Measurements from ENCODE around the gene PRKN. TPM values are rescaled to one million over a fixed set of nuclear protein-coding genes. Genes with fewer than 3 reads are reported as not detected.

The PRKN gene
- total and polyA plus RNA-seq, 2 experiments from 2014 or later = 0.10 to 0.84 TPM

DNA sequence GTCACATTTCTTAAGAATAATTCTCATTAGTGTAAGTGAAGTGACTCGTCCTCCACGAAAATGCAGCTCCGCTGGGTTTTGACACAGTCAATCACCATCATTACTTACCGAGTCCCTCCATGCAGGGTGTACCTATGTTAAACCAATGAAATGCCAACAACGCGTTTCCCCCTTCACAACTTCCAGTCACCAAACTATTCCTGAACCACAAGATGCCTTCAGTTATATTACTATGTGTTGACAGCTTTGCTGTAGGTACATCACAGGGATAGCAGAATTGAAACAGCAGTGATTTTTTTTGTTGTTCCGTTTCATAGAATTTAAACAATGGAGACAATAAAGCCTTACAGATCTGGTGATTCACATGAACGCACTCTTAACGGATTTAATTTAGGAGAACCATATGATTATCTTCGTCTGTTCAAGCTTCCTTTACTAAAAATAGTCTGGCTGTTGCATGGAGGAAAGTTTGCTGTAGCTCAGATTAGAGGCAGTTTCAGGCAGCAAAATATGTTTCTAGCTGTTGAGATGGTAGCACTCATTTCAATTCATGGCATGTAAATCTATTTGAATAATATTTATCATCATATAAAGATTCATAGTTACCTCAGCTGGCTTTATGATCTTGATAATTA, 652.8 kb downstream of the PRKN start:
- H3K9me2 ChIP-seq (ENCODE audit: insufficient read depth) = no peaks in the 10 kb centered on the region
- Mint-ChIP-seq H3K9me3 (no peaks in the 10 kb centered on the region; the same call in 2 of the 3 replicates), H3K27ac (no peak overlapping the region), H3K36me3 (ENCODE audit: low read depth) (no peaks in the 10 kb centered on the region), H3K4me3 (no peak overlapping the region), H3K4me1 (no peaks in the 10 kb centered on the region), H3K27me3 (ENCODE audit: insufficient read depth, low read depth, poor library complexity) (no peaks in the 10 kb centered on the region)
- DNase-seq (ENCODE audit: low spot score) (no peak), ATAC-seq (no peak)
- H4K20me1 ChIP-seq (replicated peaks; ENCODE audit: insufficient read depth) = no peaks in the 10 kb centered on the region
- H3K79me2 ChIP-seq (replicated peaks; ENCODE audit: insufficient read depth) = no peaks in the 10 kb centered on the region
- H3K4me1 ChIP-seq (ENCODE audit: insufficient read depth) = no peaks in the 10 kb centered on the region
- H3K36me3 ChIP-seq (ENCODE audit: insufficient read depth) = no peaks in the 10 kb centered on the region
- TF ChIP-seq, protein P1, sequence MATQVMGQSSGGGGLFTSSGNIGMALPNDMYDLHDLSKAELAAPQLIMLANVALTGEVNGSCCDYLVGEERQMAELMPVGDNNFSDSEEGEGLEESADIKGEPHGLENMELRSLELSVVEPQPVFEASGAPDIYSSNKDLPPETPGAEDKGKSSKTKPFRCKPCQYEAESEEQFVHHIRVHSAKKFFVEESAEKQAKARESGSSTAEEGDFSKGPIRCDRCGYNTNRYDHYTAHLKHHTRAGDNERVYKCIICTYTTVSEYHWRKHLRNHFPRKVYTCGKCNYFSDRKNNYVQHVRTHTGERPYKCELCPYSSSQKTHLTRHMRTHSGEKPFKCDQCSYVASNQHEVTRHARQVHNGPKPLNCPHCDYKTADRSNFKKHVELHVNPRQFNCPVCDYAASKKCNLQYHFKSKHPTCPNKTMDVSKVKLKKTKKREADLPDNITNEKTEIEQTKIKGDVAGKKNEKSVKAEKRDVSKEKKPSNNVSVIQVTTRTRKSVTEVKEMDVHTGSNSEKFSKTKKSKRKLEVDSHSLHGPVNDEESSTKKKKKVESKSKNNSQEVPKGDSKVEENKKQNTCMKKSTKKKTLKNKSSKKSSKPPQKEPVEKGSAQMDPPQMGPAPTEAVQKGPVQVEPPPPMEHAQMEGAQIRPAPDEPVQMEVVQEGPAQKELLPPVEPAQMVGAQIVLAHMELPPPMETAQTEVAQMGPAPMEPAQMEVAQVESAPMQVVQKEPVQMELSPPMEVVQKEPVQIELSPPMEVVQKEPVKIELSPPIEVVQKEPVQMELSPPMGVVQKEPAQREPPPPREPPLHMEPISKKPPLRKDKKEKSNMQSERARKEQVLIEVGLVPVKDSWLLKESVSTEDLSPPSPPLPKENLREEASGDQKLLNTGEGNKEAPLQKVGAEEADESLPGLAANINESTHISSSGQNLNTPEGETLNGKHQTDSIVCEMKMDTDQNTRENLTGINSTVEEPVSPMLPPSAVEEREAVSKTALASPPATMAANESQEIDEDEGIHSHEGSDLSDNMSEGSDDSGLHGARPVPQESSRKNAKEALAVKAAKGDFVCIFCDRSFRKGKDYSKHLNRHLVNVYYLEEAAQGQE (IDR thresholded peaks at IDR 0.05; ENCODE audit: unreplicated experiment) = no peak
- no peak for TF ChIP-seq ZNF331 (CRISPR knock-in tag; IDR thresholded peaks at IDR 0.05; ENCODE audit: low read depth)
- TF ChIP-seq, protein P2, sequence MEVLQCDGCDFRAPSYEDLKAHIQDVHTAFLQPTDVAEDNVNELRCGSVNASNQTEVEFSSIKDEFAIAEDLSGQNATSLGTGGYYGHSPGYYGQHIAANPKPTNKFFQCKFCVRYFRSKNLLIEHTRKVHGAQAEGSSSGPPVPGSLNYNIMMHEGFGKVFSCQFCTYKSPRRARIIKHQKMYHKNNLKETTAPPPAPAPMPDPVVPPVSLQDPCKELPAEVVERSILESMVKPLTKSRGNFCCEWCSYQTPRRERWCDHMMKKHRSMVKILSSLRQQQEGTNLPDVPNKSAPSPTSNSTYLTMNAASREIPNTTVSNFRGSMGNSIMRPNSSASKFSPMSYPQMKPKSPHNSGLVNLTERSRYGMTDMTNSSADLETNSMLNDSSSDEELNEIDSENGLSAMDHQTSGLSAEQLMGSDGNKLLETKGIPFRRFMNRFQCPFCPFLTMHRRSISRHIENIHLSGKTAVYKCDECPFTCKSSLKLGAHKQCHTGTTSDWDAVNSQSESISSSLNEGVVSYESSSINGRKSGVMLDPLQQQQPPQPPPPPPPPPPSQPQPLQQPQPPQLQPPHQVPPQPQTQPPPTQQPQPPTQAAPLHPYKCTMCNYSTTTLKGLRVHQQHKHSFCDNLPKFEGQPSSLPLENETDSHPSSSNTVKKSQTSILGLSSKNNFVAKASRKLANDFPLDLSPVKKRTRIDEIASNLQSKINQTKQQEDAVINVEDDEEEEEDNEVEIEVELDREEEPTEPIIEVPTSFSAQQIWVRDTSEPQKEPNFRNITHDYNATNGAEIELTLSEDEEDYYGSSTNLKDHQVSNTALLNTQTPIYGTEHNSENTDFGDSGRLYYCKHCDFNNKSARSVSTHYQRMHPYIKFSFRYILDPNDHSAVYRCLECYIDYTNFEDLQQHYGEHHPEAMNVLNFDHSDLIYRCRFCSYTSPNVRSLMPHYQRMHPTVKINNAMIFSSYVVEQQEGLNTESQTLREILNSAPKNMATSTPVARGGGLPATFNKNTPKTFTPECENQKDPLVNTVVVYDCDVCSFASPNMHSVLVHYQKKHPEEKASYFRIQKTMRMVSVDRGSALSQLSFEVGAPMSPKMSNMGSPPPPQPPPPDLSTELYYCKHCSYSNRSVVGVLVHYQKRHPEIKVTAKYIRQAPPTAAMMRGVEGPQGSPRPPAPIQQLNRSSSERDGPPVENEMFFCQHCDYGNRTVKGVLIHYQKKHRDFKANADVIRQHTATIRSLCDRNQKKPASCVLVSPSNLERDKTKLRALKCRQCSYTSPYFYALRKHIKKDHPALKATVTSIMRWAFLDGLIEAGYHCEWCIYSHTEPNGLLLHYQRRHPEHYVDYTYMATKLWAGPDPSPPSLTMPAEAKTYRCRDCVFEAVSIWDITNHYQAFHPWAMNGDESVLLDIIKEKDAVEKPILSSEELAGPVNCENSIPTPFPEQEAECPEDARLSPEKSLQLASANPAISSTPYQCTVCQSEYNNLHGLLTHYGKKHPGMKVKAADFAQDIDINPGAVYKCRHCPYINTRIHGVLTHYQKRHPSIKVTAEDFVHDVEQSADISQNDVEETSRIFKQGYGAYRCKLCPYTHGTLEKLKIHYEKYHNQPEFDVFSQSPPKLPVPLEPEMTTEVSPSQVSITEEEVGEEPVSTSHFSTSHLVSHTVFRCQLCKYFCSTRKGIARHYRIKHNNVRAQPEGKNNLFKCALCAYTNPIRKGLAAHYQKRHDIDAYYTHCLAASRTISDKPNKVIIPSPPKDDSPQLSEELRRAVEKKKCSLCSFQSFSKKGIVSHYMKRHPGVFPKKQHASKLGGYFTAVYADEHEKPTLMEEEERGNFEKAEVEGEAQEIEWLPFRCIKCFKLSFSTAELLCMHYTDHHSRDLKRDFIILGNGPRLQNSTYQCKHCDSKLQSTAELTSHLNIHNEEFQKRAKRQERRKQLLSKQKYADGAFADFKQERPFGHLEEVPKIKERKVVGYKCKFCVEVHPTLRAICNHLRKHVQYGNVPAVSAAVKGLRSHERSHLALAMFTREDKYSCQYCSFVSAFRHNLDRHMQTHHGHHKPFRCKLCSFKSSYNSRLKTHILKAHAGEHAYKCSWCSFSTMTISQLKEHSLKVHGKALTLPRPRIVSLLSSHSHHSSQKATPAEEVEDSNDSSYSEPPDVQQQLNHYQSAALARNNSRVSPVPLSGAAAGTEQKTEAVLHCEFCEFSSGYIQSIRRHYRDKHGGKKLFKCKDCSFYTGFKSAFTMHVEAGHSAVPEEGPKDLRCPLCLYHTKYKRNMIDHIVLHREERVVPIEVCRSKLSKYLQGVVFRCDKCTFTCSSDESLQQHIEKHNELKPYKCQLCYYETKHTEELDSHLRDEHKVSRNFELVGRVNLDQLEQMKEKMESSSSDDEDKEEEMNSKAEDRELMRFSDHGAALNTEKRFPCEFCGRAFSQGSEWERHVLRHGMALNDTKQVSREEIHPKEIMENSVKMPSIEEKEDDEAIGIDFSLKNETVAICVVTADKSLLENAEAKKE (CRISPR knock-in tag; IDR thresholded peaks at IDR 0.05) = no peak
- TF ChIP-seq JUNB (IDR thresholded peaks at IDR 0.05; ENCODE audit: unreplicated experiment) = no peak
- TF ChIP-seq, protein P3, sequence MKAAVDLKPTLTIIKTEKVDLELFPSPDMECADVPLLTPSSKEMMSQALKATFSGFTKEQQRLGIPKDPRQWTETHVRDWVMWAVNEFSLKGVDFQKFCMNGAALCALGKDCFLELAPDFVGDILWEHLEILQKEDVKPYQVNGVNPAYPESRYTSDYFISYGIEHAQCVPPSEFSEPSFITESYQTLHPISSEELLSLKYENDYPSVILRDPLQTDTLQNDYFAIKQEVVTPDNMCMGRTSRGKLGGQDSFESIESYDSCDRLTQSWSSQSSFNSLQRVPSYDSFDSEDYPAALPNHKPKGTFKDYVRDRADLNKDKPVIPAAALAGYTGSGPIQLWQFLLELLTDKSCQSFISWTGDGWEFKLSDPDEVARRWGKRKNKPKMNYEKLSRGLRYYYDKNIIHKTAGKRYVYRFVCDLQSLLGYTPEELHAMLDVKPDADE (IDR thresholded peaks at IDR 0.05) = no peak
- H3K27ac ChIP-seq (ENCODE audit: low read depth) = no peak overlapping the region
- no peak overlapping the region for H3K4me3 ChIP-seq
- H3F3A ChIP-seq (replicated peaks; ENCODE audit: low read depth) = no peaks in the 10 kb centered on the region
- no peak overlapping the region for H2AFZ ChIP-seq
- no peak overlapping the region for H3K4me2 ChIP-seq
- H3K27me3 ChIP-seq (ENCODE audit: insufficient read depth) = no peaks in the 10 kb centered on the region

Measured in GM23338 (cell line).